Adrenal gland (tissue), 12 donors: Measurements from ENCODE around the gene CAMK1D. TPM values are rescaled to one million over a fixed set of nuclear protein-coding genes. Genes with fewer than 3 reads are reported as not detected.
A peak's percentile ranks its signal among the peaks of the same experiment; 100 is the strongest.

Experiments used
- DNase-seq, 7 donors: peaks; one replicate each; pipeline ENCODE4 v3.0.0-alpha.2; 2019 to 2020
- H3K27ac ChIP-seq, 5 donors: fragments of 200-600 bp; sonication (generic) in 4 of 5; 1 replicate in 3 of 5; 2 replicates in 2 of 5; pipeline versions ENCODE4 v1.5.1 to v1.8.0; 2016 to 2020; ENCODE audit warnings: mild to moderate bottlenecking in 1 of 5
- H3K27me3 ChIP-seq: fragments of 200-600 bp; 2 replicates; pipeline ENCODE4 v1.8.0; 2021
- H3K36me3 ChIP-seq, 2 donors: fragments of 200-600 bp; replicated peaks in 1 of 2; 1 replicate in 1 of 2; 2 replicates in 1 of 2; pipeline versions ENCODE4 v1.5.1 to v1.8.0; 2018 to 2022
- H3K4me1 ChIP-seq, 2 donors: fragments of 200-600 bp; replicated peaks in 1 of 2; 1 replicate in 1 of 2; 2 replicates in 1 of 2; pipeline versions ENCODE4 v1.5.1 to v1.8.0; 2018 to 2021
- H3K4me3 ChIP-seq, 4 donors: fragments of 200-600 bp; sonication (generic) in 3 of 4; one replicate each; pipeline ENCODE4 v1.5.1; 2016 to 2018
- H3K9me3 ChIP-seq, 3 donors: fragments of 200-600 bp; sonication (generic) in 1 of 3; replicated peaks in 1 of 3; 1 replicate in 2 of 3; 2 replicates in 1 of 3; pipeline versions ENCODE4 v1.5.1 to v1.8.0; 2016 to 2021
- POLR2A ChIP-seq, 2 donors: fragments of 450-650 bp; IDR thresholded peaks; one replicate each; pipeline ENCODE4 v1.6.1; 2017; ENCODE audit warnings: antibody characterized with exemption in 2 of 2, mild to moderate bottlenecking in 2 of 2, moderate library complexity in 1 of 2
- WGBS, 4 donors: extraction: QIAGEN DNeasy Blood & Tissue Kit in 2 of 4; methylation state at CpG; one replicate each; pipeline versions ENCODE4 v1.1.5 to v1.1.7; 2013 to 2017; 5-methylcytosine and 5-hydroxymethylcytosine counted together
- intact Hi-C, 2 donors: fragments of 100-400 bp; cut with DNase I; formaldehyde crosslinking; loops; one replicate each; pipeline versions ENCODE4 v1.14.1 to v1.15.0; 2022 to 2023
- polyA plus RNA-seq, 3 donors: library from polyadenylated mRNA; stranded (reverse); fragments of 200-250 nt in 2 of 3; fragments of 350-450 nt in 1 of 3; fragmentation: Illumina TruSeq in 1 of 3; extraction: RNeasy Lipid Tissue Mini Kit (QIAGEN cat#74804) in 1 of 3; gene quantifications; one replicate each; pipeline ENCODE4 v1.2.3, GENCODE V29; 2013 to 2014
- total RNA-seq, 9 donors: library from RNA; depleted of rRNA in 4 of 9; stranded (reverse); fragments of >200 nt in 4 of 9; fragments of 120-200 nt in 1 of 9; fragmentation: NEBNext Ultra II Directional in 1 of 9; extraction: Animal tissue kit (Norgen Biotek cat#: 25700) in 1 of 9; gene quantifications; one replicate each; pipeline versions ENCODE4 v1.1.0 to v1.2.4, GENCODE V29; 2013 to 2023
- TF ChIP-seq, protein P1 (sequence below), 6 experiments: fragments of 450-650 bp in 4 of 6; fragments of 200-600 bp in 2 of 6; sonication (generic) in 1 of 6; IDR thresholded peaks; 1 replicate in 5 of 6; 2 replicates in 1 of 6; pipeline versions ENCODE4 v1.5.1 to v1.8.0; 2016 to 2021; ENCODE audit warnings: antibody characterized with exemption in 6 of 6, mild to moderate bottlenecking in 2 of 6, moderate library complexity in 1 of 6
- donor health status: healthy with polysubstance abuse.
- donor health status: Bipolar disorder and iron deficiency.
- donor health status: DM: yes; HTN: yes; CAD: no.
- donor health status: DM: no; HTN: no; CAD: no.
- donor health status: DM: no; HTN: no; CAD: no.
- donor health status: DM: yes; HTN: yes; CAD: no.

Gene CAMK1D
- total and polyA plus RNA-seq, 12 donors, result 2.3 to 9.4 (median 6.5) TPM

DNA sequence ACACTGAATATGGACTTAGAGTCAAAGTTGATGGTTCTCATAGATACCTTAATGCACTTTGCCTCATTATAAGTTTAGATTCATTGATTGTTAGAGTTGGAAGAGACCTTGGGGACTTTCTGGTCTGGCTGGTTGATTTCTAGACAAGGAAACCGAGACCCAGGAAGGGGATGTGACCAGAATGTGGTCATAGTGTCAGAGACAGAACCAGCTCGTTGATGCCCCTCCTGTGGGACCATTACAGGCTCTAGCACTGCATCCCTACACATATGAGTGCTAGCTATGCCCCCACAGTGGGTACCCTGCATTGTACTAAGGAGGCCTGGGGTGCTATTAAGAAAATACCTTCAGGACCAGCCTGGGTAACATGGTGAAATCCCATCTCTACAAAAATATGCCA lies 306.6 kb downstream of the CAMK1D start:
- 67 to 83% (median 80%) methylated on average over 1 to 2 of the region's 2 CpGs for WGBS, 4 donors
- no peaks in the 10 kb centered on the region for H3K4me1 ChIP-seq
- H3K36me3 ChIP-seq, result no peaks in the 10 kb centered on the region
- intact Hi-C loops, result loop anchor here (5.0 kb wide), 2 partner anchors 389 to 394 kb away; no protein-coding TSS in a partner anchor
- no peak overlapping the region for H3K4me3 ChIP-seq
- TF ChIP-seq, protein P1, sequence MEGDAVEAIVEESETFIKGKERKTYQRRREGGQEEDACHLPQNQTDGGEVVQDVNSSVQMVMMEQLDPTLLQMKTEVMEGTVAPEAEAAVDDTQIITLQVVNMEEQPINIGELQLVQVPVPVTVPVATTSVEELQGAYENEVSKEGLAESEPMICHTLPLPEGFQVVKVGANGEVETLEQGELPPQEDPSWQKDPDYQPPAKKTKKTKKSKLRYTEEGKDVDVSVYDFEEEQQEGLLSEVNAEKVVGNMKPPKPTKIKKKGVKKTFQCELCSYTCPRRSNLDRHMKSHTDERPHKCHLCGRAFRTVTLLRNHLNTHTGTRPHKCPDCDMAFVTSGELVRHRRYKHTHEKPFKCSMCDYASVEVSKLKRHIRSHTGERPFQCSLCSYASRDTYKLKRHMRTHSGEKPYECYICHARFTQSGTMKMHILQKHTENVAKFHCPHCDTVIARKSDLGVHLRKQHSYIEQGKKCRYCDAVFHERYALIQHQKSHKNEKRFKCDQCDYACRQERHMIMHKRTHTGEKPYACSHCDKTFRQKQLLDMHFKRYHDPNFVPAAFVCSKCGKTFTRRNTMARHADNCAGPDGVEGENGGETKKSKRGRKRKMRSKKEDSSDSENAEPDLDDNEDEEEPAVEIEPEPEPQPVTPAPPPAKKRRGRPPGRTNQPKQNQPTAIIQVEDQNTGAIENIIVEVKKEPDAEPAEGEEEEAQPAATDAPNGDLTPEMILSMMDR (IDR thresholded peaks at IDR 0.05), result no peak
- TF ChIP-seq POLR2A (IDR thresholded peaks at IDR 0.05), result no peak
- no peak for DNase-seq
- H3K27ac ChIP-seq, result no peak overlapping the region
- H3K27me3 ChIP-seq, result no peaks in the 10 kb centered on the region
- peaks cover 0 to 5% (median 0%) of the 10 kb centered on the region in 3 donors for H3K9me3 ChIP-seq

DNA sequence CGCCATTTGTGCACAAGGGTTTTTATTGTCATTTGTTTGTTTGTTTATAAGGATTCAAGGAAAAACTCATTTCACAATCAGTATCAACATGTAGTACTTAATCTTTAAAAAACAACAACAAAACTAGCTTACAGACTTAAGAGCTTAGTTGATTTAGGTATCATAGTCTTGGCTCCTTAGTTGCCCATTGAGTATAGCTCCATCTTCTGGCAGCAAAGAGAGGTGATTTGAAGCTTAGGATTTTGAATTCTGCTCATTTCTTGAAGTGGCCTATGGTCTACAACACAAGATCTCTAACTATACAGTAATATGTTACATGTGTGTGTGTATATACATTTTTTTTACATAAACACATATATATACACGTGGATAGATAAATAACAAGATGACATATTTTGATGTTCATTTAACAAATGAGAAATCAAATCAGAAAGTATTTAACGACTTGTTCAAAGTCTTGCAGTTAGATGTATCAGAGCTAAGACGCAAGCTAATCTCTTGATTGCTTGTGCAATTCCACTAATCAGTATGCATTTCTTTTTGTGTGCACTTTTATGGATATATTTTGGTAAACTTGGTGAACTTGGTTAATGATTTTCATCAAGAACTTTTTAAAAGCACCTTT lies 307.3 kb downstream of the CAMK1D start:
- TF ChIP-seq, protein P1 (IDR thresholded peaks at IDR 0.05), result peak; percentile 61 to 74 (median 72)
- TF ChIP-seq POLR2A (IDR thresholded peaks at IDR 0.05), result no peak
- H3K27ac ChIP-seq, result no peak overlapping the region
- 75 to 84% (median 78%) methylated on average over 4 of the region's 4 CpGs for WGBS, 4 donors
- H3K36me3 ChIP-seq, result no peaks in the 10 kb centered on the region
- intact Hi-C loops, result loop anchor here (5.0 kb wide), 2 partner anchors 389 to 394 kb away; no protein-coding TSS in a partner anchor
- peaks cover 0 to 5% (median 0%) of the 10 kb centered on the region in 3 donors for H3K9me3 ChIP-seq
- DNase-seq, result no peak
- no peak overlapping the region for H3K4me3 ChIP-seq
- H3K4me1 ChIP-seq, result no peaks in the 10 kb centered on the region
- no peaks in the 10 kb centered on the region for H3K27me3 ChIP-seq

DNA sequence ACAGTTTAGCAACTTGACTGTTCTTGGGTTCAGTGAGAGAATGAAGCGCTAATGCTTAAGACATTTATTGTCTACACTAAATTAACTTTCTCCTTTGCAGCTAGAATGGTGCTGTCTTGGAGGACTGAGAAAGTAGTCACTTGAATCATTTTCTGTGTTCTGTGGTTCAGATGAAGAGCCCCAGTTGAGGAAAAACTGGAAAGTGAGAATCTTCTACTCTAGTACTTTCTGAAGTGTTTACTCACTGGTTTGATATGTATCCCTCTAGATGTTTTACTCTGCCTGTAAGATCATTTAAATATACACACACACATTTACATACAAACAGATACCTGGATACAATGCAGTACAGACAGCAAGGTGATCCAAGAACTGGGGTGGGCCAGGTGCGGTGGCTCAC lies 308.1 kb downstream of the CAMK1D start:
- 40 to 83% (median 79%) methylated on average over 2 of the region's 2 CpGs for WGBS, 4 donors
- Histone ChIP-seq H3K36me3 (no peaks in the 10 kb centered on the region), H3K4me3 (no peak overlapping the region), H3K27me3 (no peaks in the 10 kb centered on the region), H3K27ac (no peak overlapping the region), H3K4me1 (no peaks in the 10 kb centered on the region), H3K9me3 (peaks cover 0 to 5% (median 0%) of the 10 kb centered on the region in 3 donors)
- TF ChIP-seq POLR2A (IDR thresholded peaks at IDR 0.05), result no peak
- TF ChIP-seq, protein P1 (IDR thresholded peaks at IDR 0.05), result no peak
- DNase-seq, result no peak
- intact Hi-C loops, result loop anchor here (5.0 kb wide), 2 partner anchors 390 to 395 kb away; no protein-coding TSS in a partner anchor

DNA sequence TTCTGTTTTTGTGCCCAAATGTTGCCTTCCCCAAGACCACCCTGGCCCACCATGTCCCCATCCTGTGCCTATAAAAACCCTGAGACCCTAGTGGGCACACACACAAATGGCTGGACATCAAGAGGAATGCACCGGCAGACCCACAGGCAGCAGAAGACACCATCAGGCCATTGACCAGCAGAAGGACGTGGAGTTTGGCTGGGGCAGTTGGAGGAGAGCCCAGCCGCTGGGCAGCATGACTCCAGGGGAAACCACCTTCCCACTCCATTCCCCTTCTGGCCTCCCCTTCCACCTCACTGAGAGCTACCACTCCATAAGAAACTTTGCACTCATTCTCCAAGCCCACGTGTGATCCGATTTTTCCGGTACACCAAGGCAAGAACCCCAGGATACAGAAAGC lies 309.2 kb downstream of the CAMK1D start:
- WGBS, 4 donors, result 90 to 96% (median 93%) methylated on average over 5 to 6 of the region's 6 CpGs
- H3K9me3 ChIP-seq, result peaks cover 0 to 5% (median 0%) of the 10 kb centered on the region in 3 donors
- H3K27ac ChIP-seq, result no peak overlapping the region
- H3K36me3 ChIP-seq, result no peaks in the 10 kb centered on the region
- H3K27me3 ChIP-seq, result no peaks in the 10 kb centered on the region
- intact Hi-C loops, result loop anchor here (5.0 kb wide), 2 partner anchors 391 to 396 kb away; no protein-coding TSS in a partner anchor
- no peaks in the 10 kb centered on the region for H3K4me1 ChIP-seq
- H3K4me3 ChIP-seq, result no peak overlapping the region
- TF ChIP-seq, protein P1 (IDR thresholded peaks at IDR 0.05), result no peak
- no peak for TF ChIP-seq POLR2A (IDR thresholded peaks at IDR 0.05)
- DNase-seq, result peak in 1 of 7 donors; percentile 35
